BE2C (cell line): ENCODE results near the gene UBE2D2.

ENCODE experiments used
- DNase-seq: peaks from one replicate; pipeline ENCODE4 v3.0.0-alpha.2; 2020
- H3K27me3 ChIP-seq: fragments of 250-450 bp; sonication (Bioruptor Pico); 2 replicates; pipeline ENCODE4 v1.5.1; 2020; ENCODE audit warnings: mild to moderate bottlenecking
- H3K36me3 ChIP-seq: fragments of 250-450 bp; sonication (Bioruptor Pico); 2 replicates; pipeline ENCODE4 v1.5.1; 2020; ENCODE audit warnings: mild to moderate bottlenecking
- H3K4me1 ChIP-seq: fragments of 250-450 bp; sonication (Bioruptor Pico); 2 replicates; pipeline ENCODE4 v1.5.1; 2020
- H3K4me3 ChIP-seq: 2 replicates; pipeline ENCODE4 v1.5.1; 2011; ENCODE audit warnings: low read depth, low read length
- H3K9me3 ChIP-seq: fragments of 250-450 bp; sonication (Bioruptor Pico); 2 replicates; pipeline ENCODE4 v1.5.1; 2020
- CTCF ChIP-seq: IDR thresholded peaks from 2 replicates; pipeline ENCODE4 v1.5.1; 2012; ENCODE audit warnings: mild to moderate bottlenecking, low read depth, low read length

Gene UBE2D2

DNA sequence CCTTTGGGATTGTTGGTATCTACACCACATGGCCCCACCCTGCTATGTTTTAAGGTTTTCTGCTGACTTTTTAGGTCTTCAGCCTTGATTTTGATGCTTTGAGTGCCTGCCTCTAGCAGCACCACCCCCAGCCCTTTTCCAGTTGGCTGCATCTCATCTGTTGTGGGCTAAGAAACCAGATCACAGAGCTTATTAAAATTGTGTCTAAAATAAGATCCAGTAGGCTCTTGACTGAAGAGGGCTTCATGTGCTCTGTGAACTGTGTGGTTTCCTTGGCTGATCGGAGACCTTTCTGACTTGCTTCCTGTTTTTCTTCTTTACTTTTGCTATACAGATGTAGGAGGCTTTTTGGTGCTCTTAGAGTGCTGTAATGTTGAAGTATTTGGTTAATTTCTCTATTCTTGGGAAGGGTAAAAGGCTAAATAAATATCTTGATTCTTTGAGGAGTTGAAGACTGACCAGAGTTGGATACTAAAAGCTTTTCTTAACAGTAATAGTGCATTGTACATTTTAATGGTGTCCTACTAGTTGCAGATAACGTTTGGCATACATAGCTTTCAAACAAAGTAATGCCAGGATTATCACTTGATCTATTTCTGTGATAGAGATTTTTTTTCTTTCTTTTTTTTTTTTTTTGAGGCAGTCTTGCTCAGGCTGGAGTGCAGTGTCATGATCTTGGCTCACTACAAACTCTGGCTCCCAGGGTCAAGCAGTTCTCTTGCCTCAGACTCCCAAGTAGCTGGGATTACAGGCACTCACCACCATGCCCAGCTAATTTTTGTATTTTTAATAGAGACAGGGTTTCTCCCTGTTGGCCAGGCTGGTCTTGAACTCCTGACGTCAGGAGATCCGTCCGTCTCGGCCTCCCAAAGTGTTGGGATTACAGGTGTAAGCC lies 4.5 kb downstream of the UBE2D2 start:
- TF ChIP-seq CTCF: no peak
- Histone ChIP-seq H3K4me1 (no peaks in the 10 kb centered on the region), H3K4me3 (no peak overlapping the region)

GRCh38 chr5:139566611-139567010 lies 5.5 kb downstream of the UBE2D2 start:
- no peak for DNase-seq
- H3K4me1 ChIP-seq: no peaks in the 10 kb centered on the region
- H3K4me3 ChIP-seq: no peak overlapping the region
- TF ChIP-seq CTCF: no peak
- peaks cover 39% of the 10 kb centered on the region for H3K36me3 ChIP-seq
- H3K27me3 ChIP-seq: no peaks in the 10 kb centered on the region
- no peaks in the 10 kb centered on the region for H3K9me3 ChIP-seq

More for the DNA sequence above, 4.5 kb downstream of the UBE2D2 start:
- Histone ChIP-seq H3K36me3 (peaks cover 35% of the 10 kb centered on the region), H3K27me3 (no peaks in the 10 kb centered on the region), H3K9me3 (no peaks in the 10 kb centered on the region)
- DNase-seq: no peak

GRCh38 chr5:139569270-139569955 lies 8.3 kb downstream of the UBE2D2 start:
- no peak for DNase-seq
- H3K4me3 ChIP-seq: no peak overlapping the region

GRCh38 chr5:139571543-139571942 lies 10.4 kb downstream of the UBE2D2 start:
- no peak for DNase-seq
- Histone ChIP-seq H3K4me1 (no peaks in the 10 kb centered on the region), H3K36me3 (peaks cover 30% of the 10 kb centered on the region), H3K27me3 (no peaks in the 10 kb centered on the region), H3K9me3 (no peaks in the 10 kb centered on the region), H3K4me3 (no peak overlapping the region)
- TF ChIP-seq CTCF: no peak

More at GRCh38 chr5:139569270-139569955, 8.3 kb downstream of the UBE2D2 start:
- Histone ChIP-seq H3K36me3 (peaks cover 33% of the 10 kb centered on the region), H3K9me3 (no peaks in the 10 kb centered on the region), H3K4me1 (no peaks in the 10 kb centered on the region), H3K27me3 (no peaks in the 10 kb centered on the region)
- no peak for TF ChIP-seq CTCF

- DNase-seq: no peak
- no peak overlapping the region for H3K4me3 ChIP-seq
- TF ChIP-seq CTCF: no peak
- no peaks in the 10 kb centered on the region for H3K4me1 ChIP-seq
- peaks cover 29% of the 10 kb centered on the region for H3K36me3 ChIP-seq
- H3K9me3 ChIP-seq: no peaks in the 10 kb centered on the region
- no peaks in the 10 kb centered on the region for H3K27me3 ChIP-seq
Observed at GRCh38 chr5:139571966-139572365, 10.8 kb downstream of the UBE2D2 start.
